ENCODE results near the gene NOS1AP.
"Not testable (repeated sequence)": the region's sequence is repeated elsewhere in the genome, so short reads cannot be mapped to it uniquely, and the experiment has no call there.

Gene NOS1AP

DNA sequence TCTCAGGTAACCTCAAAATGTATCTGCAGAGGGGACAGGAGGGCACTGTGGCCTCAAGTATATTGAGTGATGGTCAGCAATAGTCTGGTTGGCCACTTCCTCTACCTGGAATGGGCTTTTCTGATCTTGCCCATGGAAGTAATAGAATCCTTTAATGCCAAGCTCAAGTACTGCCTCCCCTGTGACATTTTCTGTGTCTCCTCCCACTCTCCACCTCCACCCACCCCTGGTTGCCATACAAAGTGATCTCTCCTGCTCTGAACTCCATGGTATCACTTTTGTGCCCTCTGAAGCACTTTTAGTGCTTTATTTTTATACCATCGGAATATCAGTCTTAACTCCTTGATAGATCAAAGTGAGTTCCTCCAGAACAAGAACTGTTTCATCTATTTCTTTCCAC, 9.2 kb upstream of the NOS1AP start:
- FAIRE-seq = no peak

DNA sequence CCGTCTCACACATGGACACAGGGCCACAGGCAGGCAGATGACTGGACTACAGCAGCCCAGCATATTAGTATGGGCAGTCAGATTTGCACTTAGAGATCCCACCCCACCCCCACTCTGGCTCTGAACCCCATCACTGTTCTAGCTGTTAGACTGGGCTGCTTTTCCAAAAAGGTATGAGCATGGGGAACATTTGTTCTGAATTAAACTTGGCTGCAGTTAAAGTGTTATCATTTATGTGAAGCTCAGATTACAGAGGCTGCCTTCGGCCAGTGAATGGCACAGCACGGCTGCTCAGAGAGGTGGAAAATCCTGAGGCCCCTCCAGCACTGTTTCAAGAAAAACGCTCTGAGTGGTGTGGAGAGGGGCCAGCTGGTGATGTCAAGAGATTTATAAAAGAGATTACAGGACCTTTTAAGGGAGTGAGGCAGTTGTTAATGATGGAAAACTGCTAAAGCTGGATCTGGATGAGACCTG, 6.9 kb upstream of the NOS1AP start:
- no peak for FAIRE-seq

DNA sequence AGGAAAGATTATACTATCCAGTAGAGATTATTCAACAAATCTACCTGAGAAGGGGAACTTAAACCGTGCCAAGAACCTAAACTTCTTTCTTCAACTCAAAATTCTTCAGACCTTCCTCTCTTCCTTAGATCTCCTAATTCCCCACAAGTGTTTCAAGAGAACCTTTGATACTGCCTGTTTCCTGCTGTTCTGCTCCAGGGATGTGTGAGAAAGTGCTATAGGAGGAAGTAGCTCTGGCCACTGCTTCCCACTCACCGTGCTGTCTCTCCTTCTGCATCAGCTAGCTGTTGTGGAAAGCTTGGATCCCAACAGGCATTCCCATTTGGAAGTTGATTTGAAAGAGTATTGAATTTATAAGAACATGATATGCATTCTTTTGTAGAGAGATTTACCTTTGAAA, 4.5 kb upstream of the NOS1AP start:
- FAIRE-seq = no peak

DNA sequence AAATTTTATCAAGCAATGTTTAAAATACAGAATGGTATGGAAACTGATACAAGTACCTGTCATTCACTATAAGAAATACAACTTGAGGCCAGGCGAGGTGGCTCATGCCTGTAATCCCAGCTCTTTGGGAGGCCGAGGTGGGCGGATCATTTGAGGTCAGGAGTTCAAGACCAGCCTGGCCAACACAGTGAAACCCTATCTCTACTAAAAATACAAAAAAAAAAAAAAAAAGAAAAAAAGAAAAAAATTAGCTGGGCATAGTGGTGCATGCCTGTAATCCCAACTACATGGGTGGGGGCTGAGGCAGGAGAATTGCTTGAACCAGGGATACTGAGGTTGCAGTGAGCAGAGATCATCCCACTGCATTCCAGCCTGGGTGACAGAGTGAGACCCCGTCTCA, 2.7 kb upstream of the NOS1AP start:
- FAIRE-seq = not testable (repeated sequence)

DNA sequence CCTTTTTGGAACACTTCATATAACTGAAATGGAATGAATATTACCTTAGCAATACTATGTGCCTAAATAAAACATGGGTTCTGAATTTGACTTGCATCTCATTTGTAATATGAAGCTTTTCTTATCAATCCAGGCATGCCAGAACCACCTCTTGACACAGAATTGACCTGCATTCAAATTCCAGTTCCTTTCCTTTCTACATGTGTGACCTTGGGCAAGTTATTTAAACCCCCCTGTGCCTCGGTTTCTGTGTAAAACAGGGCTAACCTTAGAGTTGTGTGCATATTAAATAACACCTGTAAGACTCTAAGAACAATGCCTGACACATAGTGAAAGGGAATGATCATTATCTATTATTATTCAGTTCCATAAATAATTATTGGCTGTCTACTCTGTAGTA, 2.0 kb upstream of the NOS1AP start:
- FAIRE-seq = no peak

DNA sequence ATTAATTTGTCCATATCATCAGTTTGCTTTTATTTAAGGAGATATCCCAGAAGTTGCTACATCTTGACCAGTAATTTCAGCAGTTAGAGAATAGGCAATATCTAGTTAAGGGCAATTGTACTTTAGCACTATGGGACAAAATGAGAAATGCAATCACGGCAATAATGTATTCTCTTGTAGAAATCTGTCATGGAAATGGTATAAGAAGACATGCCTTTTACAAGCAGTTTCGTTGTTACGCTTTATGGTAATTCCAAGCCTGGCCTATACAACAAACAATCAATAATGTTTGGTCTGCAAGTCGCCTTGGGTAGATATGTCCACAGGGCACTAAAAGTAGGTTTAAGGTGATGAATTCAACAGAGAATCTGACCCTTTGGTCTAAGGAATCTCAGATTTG, 1.2 kb upstream of the NOS1AP start:
- no peak for FAIRE-seq

DNA sequence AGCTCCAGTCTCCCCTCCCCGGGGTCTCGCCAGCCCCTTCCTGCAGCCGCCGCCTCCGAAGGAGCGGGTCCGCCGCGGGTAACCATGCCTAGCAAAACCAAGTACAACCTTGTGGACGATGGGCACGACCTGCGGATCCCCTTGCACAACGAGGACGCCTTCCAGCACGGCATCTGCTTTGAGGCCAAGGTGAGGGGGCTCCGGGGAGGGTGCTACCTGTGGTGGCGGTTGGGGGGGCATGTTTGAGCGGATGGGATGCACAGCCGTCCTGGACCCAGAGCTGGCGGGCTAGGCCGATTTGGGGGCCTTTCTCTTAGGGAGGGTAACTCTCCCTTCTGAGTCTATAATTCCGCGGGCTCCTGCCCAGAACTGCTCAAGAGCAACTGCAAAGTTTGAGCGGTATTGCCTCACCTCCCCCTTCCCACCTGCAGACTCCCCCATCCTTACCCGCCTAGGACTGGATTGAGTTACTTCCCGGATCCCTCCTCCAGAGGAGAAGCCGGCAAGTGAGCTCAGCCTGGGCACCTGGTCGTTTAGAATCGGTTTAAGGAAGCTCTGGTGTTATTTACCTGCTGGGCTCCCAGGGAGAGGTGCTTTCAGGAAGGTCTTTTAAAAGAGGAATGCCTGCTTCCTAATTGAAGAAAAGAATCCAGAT, 730 bp downstream of the NOS1AP start:
- FAIRE-seq = no peak

DNA sequence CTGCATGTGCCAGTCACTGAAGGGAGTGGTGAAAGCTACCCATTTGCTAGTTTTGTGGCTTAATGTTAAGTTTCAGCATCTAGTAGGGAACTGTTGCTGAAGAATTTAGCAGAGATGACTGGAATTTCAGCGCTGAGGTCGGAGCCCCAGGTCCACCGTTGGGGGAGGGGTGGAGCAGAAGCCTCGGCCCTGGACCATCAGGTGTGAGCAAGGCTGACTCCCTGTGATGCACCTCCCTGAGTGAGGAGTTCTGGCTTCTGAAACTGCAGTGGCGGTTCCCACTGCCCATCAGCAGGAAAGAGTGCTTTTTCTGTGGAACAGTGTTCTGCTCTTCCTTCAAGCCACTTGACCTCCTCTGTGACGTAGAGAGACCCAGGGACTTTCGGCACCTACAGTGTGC, 1.3 kb downstream of the NOS1AP start:
- FAIRE-seq = no peak

DNA sequence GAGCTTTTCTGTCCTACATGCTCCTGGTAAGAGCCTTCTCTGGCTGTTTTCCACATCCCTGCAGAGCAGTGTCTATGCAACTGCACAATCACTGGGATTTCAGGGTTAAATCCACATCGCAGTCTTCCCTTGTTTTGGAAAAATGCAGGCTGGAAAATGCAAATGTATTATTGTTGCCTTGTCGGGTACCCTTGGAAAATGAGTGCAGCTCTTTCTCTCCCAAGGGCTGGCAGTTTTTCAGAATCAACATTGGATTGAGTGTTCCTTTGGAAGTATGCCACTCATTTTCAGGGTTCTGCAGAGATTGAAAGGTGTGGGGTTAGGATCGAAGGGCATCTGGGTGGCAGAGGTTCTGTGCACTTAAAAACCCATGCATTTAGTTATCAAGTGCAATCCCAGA, 3.2 kb downstream of the NOS1AP start:
- FAIRE-seq = no peak

DNA sequence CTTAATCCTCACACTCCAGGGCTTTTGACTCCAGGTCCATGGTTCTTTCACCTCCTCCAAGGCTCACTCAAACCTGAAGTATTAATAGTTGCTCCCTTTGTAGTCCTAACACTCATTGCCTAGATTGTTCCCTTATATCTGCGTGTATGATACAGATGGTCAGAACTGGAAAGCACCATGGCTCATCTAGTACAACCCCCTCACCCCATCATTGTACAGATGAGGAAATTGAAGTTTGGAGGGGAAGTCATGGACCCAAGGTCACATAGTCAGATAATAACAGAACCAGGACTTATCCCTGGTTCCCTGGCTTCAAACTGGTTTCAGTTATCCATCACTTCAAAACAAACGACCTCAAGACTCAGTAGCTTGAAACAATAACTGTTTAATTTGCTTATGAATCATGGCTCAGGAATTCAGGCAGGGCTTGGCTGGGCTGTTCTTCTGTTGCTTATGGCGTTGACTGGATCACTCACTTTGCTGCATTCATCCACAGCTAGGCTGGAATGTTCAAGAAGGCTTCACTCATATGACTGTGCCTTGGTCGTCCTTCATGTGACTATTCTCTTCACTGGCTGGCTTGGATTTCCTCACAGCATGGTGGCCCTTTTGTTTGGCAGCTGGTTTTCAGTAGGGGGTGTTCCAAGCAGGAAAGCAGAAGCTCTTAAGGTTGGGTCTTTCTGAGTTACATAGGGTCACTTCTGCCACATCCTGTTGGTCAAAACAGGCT, 5.0 kb downstream of the NOS1AP start:
- no peak for FAIRE-seq

DNA sequence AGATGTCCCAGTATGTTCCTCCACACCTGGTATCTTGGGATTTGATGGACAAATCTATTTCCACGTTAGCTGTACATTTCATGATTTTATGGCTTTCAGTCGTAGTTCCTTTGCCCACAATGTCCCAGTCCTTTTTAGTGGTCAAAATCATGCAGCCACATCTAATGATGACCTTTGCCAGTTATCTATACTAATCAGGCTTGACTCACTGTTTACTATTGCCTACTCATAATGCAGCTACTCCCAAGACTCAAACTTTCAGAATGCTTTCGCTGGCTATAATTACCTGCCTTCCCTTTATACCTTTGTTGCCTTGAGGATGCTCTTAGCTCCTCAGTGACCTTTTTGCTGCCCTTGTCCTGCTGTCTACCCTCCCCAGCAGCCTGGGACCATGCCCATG, 6.4 kb downstream of the NOS1AP start:
- no peak for FAIRE-seq

DNA sequence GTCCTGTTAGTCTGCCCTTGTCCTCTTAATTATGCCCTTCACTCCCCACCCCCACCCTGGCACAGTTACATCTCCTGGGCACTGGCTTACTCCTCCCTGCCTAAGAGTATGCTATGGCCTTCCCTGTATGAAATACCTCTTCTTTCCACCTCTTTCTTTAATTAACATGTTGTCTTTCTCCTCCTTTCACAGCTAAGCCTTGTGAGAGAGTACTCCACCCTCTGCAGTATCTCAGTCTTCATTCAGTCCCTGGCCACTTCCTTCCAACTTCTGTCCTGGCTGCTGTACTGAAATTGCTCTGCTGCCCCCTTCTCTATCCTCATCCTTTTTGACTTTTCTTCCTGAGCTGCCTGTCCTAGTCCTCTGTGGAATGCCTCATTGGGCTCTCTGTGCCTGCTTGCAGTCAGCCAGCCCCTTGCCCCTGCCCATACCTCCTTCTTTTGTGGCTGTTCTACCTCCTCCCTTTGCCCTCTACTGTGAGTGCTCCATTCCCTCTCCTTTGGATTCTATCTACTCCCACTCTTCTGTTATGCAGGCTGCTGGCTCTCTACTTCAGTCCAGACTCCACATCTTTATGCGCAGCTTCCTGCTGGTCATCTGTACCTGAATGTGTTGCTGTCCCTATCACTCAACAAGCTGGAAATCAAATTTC, 8.3 kb downstream of the NOS1AP start:
- no peak for FAIRE-seq

DNA sequence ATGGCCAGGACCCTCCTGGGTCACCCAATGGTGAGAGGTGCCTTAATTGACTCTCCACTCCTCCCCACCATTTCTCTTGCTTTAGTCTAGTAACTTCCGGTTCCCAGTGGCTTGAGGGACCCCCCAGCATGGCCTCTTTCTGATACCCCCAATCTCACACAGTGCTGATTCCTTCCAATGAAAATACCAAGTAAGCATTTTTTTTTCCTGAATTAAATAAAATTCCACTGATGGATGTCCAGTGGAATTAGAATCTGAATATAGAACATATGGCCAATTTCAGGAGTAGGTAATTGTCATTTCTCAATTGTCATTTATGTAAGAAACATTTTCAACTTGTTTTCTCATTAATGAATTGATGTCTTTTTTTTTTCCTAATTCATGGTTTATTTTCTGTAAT, 9.5 kb downstream of the NOS1AP start:
- FAIRE-seq = no peak

DNA sequence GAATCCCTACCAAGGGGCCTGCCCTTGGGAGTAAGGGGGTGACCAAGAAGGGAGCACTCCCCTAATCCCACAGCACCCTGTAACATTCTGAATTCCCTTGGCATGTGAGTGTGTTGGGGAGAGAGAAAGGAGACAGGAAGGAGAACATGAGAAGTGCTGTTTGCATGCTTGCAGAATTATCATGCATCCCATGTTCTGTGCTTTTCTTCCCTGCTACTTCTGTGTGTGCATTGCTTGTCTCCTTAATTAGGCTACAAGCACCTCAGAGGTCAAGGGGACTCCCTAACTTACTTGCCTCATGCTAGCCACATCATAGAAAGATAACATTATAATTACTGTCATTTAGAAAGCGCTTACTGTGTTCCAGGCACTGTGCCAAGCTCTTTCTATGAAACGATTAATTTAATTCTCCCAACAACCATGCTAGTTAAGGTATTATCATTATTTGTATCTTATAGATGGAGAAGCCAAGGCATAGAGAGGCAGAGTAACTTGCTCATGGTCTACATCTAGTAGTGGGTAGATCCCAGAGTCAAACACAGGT, 11.1 kb downstream of the NOS1AP start:
- no peak for FAIRE-seq

DNA sequence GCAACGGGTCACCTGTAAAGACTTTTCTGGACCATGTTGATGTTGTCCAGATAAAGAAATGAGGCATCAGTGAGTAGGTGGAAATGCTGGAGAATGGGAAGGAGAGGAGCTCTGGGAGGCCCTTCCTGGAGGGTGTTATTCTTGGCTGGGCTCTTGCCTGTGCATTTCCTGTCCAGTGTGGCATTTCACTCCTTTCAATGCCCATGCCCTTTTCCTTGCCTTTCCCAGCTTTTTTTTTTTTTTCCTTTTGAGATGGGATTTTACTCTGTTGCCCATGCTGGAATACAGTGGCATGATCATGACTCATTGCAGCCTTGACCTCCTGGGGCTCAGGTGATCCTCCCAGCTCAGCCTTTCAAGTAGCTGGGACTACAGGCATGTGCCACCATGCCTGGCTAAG, 11.8 kb downstream of the NOS1AP start:
- FAIRE-seq = no peak

DNA sequence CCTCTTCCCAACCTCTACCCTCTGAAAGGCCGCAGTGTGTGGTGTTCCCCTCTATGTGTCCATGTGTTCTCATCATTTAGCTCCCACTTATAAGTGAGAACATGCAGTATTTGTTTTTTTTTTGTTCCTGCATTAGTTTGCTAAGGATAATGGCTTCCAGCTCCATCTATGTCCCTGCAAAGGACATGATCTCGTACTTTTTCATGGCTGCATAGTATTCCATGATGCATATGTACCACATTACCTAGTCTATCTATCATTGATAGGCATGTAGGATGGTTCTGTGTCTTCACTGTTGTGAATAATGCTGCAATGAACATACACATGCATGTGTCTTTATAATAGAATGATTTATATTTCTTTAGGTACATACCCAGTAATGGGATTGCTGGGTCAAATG, 12.6 kb downstream of the NOS1AP start:
- FAIRE-seq = not testable (repeated sequence)

DNA sequence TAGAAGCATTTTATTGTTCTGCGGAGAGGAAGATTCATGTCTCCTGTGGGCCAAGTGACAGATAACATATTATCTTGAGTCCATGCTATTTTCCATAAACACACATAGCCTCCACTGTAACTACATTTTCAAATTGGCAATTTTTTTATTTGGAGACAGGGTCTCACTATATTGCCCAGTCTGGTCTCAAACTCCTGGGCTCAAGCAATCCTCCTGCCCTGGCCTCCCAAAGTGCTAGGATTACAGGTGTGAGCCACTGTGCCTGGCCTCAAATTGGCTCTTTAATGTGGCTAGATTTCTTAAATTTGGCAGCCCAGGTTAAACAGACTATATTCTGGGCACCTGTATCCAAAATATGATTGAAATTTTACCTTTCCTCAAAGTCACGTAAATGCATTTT, 13.8 kb downstream of the NOS1AP start:
- no peak for FAIRE-seq

DNA sequence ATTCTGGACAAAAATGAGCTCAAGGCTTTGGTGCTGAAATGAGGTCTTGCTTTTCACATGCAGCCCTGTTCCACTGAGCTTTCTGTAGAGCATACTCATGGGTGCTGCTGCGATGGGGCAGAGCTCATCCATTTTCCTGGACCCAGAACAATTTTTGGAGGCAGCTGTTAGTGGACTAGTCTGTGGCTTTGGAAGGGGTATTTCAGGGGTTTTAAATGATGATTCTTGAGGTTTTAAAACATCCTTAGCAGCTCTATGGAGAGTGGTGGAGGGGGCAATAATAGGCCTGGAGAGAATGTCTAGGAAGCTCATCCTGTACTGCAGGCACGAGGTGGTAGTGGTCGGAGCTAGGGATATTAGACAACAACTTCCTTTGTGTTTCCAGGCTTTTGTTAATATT, 16.5 kb downstream of the NOS1AP start:
- FAIRE-seq = no peak

DNA sequence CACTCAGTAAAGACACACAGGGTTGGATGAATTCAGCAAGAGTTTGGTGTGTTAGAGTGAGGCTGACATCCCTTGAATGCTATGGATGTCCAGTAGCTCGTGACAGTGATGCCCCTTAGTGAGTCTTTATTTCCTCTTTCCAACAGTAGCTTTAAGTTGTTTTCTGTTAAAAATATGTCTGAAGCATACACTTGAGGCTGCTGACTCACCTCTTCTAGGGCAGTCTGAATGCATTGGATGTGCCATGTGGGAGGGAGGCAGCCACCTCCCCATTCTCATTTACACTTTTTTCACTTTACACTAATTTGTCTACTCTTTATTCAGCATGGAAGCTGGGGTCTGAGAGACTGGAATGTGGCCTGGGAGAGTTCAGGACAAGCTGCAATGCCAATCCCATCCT, 17.6 kb downstream of the NOS1AP start:
- no peak for FAIRE-seq

DNA sequence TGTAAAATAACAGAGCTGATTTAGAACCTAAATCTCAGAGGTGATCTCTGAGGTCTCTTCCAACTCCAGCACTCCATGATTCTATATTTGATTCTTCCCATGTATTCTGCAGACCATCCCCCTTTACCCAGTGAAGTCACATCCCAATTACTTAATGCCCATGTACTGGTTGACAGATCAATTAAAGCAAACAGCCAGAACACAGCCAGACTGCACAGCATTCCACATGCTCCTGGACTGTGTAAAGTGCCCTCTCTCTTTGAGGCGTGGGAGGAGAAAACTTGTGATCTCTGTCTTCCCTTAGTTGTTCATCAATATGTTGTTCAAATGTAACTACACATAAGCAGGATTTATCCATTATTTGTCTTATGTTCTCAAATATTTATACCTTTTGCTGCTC, 18.1 kb downstream of the NOS1AP start:
- FAIRE-seq = no peak

DNA sequence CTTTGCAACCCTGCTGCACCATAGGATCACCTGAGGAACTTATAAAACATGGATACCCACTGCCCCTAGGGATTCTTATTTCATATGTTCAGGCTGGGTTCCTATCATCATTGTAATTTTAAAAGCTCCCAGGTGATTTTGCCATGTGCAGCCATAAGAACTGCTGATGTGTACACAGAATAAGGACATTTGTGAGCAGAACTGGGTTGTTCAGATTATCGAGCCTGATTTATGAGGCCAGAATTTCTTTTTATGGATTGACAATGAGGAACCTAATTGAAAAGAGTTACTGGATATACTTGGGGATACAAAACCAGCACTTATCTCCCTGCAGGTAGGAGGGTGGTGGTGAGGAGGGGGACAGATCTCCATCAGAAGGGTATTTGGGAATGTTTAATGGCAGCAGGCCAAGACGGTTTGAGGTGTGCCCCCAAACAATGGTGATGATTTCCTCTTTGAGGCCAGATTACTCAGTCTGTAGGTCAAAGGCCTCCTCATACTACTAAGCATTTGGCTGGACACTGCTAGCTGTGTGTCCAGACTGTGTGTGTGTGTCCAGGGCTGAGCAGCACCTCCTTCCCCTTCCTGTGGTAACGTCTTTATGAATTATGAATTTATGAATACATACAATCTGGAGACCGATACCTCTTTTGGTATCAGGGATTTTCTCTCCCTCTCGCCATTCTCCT, 18.9 kb downstream of the NOS1AP start:
- no peak for FAIRE-seq

DNA sequence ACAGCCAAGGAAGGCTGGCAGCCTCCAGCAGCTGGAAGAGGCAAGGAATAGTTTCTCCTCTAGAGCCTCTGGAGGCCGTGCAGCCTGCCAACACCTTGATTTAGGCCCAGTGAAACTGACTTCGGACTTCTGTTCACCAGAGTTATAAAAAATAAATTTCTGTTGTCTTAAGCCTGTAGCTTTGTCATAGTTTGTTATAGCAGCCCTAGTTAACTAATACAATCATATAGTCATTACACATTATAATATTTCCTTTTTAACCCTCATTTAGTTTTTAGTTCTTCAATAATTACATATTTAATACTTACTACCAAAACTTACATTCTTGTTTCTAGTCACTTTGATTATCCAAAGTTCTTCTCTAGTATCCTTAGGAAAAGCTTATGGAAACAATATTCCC, 20.3 kb downstream of the NOS1AP start:
- FAIRE-seq = no peak

DNA sequence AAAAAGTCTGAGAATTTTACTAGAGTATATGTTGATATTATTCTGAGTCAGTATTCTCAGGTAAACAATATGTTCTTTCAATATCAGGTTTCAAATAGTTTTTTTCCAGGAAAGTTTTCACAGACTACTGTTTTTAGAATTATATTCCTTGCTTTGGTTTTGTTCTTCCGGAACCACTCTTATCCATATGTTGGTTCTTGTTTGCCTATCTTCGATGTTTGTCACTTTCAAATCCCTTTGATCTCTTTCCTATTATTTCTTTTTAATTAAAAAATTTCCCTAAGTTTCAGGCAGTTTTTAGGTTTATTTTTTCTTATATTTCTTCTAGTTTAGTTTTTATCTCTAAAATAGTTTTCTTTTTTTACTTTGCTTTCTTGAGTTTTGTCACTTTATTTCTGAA, 20.9 kb downstream of the NOS1AP start:
- FAIRE-seq = no peak
